ENCODE results near the gene CCDC127.

CCDC127 gene

GRCh38 chr5:153256-153655 lies 64.7 kb downstream of the CCDC127 start:
- TF ChIP-seq, protein P1, sequence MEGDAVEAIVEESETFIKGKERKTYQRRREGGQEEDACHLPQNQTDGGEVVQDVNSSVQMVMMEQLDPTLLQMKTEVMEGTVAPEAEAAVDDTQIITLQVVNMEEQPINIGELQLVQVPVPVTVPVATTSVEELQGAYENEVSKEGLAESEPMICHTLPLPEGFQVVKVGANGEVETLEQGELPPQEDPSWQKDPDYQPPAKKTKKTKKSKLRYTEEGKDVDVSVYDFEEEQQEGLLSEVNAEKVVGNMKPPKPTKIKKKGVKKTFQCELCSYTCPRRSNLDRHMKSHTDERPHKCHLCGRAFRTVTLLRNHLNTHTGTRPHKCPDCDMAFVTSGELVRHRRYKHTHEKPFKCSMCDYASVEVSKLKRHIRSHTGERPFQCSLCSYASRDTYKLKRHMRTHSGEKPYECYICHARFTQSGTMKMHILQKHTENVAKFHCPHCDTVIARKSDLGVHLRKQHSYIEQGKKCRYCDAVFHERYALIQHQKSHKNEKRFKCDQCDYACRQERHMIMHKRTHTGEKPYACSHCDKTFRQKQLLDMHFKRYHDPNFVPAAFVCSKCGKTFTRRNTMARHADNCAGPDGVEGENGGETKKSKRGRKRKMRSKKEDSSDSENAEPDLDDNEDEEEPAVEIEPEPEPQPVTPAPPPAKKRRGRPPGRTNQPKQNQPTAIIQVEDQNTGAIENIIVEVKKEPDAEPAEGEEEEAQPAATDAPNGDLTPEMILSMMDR (IDR thresholded peaks at IDR 0.05; ENCODE audit: unreplicated experiment in 3 of 3) = no peak
- Mint-ChIP-seq H3K9me3 (peaks cover 2% of the 10 kb centered on the region), H3K4me3 (no peak overlapping the region), H3K27ac (no peak overlapping the region), H3K36me3 (ENCODE audit: low read depth) (peaks cover 48% of the 10 kb centered on the region), H3K27me3 (ENCODE audit: low read depth) (no peaks in the 10 kb centered on the region), H3K4me1 (peaks cover 19% of the 10 kb centered on the region)

- Mint-ChIP-seq H3K36me3 (ENCODE audit: low read depth) (peaks cover 60% of the 10 kb centered on the region), H3K27me3 (ENCODE audit: low read depth) (no peaks in the 10 kb centered on the region), H3K4me1 (peaks cover 19% of the 10 kb centered on the region), H3K27ac (no peak overlapping the region), H3K4me3 (no peak overlapping the region), H3K9me3 (peaks cover 13% of the 10 kb centered on the region)
- TF ChIP-seq, protein P1 (IDR thresholded peaks at IDR 0.05; ENCODE audit: unreplicated experiment in 3 of 3) = no peak
These were observed 65.9 kb downstream of the CCDC127 start for GRCh38 chr5:152077-152476.

DNA sequence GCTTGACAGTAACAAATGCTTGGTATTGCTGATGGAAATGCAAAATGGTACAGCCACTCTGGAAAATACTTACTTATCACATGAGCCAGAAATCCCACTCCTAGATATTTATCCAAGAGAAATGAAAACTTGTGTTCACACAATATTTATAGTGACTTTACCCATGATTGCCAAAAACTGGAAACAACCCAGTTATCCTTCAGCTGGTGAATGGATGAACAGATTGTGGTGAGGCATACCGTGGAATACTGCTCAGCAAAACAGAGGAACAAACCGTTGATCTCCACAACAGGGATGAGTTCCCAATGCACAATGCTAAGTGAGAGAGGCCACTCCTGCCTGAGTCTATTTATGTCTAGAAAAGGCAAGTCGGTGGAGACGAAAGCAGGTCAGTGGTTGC lies 67.2 kb downstream of the CCDC127 start:
- Mint-ChIP-seq H3K36me3 (ENCODE audit: low read depth) (peaks cover 66% of the 10 kb centered on the region), H3K27ac (no peak overlapping the region), H3K4me3 (no peak overlapping the region), H3K9me3 (peaks cover 17% of the 10 kb centered on the region), H3K4me1 (peaks cover 16% of the 10 kb centered on the region), H3K27me3 (ENCODE audit: low read depth) (no peaks in the 10 kb centered on the region)
- TF ChIP-seq, protein P1 (IDR thresholded peaks at IDR 0.05; ENCODE audit: unreplicated experiment in 3 of 3) = no peak

DNA sequence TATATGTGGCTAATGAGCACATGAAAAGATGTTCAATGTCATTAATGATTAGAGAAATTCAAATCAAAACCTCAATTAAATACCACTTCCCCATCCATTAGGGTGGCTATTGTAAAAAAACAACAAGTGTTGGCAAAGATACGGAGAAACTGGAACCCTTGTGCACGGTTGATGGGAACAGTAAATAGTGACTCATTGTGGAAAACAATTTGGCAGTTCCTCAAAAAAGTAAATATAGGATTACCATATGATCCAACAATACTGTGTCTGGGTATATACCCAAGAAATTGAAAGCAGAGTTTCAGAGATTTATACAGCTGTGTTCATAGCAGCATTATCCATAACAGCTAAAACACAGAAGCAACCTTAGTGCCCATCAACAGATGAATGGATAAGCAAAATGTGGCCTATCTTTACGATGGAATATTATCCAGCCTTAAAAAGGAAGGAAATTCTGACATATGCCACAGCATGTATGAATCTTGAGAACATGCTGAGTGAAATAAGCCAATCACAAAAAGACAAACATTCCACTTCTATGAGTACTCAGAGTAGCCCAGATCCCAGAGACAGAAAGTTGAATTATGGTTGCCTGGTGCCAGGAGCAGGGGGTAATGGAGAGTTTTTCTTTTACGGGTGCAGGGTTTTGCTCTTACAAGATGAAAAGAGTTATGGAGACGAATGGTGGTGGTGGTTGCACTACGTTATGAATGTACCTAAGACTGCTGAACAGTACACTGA lies 68.0 kb downstream of the CCDC127 start:
- Mint-ChIP-seq H3K4me3 (no peak overlapping the region), H3K9me3 (peaks cover 17% of the 10 kb centered on the region), H3K27ac (no peak overlapping the region), H3K4me1 (peaks cover 8% of the 10 kb centered on the region), H3K27me3 (ENCODE audit: low read depth) (no peaks in the 10 kb centered on the region), H3K36me3 (ENCODE audit: low read depth) (peaks cover 60% of the 10 kb centered on the region)
- TF ChIP-seq, protein P1 (IDR thresholded peaks at IDR 0.05; ENCODE audit: unreplicated experiment in 3 of 3) = no peak

DNA sequence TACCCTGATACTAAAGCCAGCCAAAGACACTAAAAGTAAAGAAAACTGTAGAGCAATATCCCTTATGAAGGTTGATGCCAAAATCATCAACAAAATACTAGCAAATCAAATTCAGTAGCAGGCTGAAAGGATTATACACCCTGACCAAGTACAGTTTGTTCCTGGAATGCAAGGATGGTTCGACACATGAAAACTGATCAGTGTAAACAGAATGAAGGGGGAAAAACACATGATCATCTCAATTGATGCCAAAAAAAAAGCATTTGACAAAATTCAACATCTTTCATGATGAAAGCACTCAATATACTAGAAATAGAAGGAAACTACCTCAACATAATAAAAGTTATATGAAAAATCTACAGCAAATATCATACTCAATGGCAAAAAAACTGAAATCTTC lies 70.2 kb downstream of the CCDC127 start:
- no peak overlapping the region for H3K4me3 Mint-ChIP-seq
- H3K4me1 Mint-ChIP-seq = no peaks in the 10 kb centered on the region
- peaks cover 56% of the 10 kb centered on the region for H3K36me3 Mint-ChIP-seq (ENCODE audit: low read depth)
- H3K9me3 Mint-ChIP-seq = peaks cover 19% of the 10 kb centered on the region
- no peak overlapping the region for H3K27ac Mint-ChIP-seq
- H3K27me3 Mint-ChIP-seq (ENCODE audit: low read depth) = peaks cover 5% of the 10 kb centered on the region
- TF ChIP-seq, protein P1 (IDR thresholded peaks at IDR 0.05; ENCODE audit: unreplicated experiment in 3 of 3) = no peak
